Lower leg skin (tissue), 3 donors: Measurements from ENCODE around the gene RPL7A.

Experiments
- POLR2A ChIP-seq, 2 donors: fragments of 450-650 bp; IDR thresholded peaks; one replicate each; pipeline ENCODE4 v1.6.1; 2016 to 2017; ENCODE audit warnings: antibody characterized with exemption in 2 of 2, mild to moderate bottlenecking in 1 of 2, moderate library complexity in 1 of 2
- TF ChIP-seq, protein P1 (sequence below), 3 donors: fragments of 450-650 bp; IDR thresholded peaks; one replicate each; pipeline ENCODE4 v1.5.1; 2016; ENCODE audit warnings: antibody characterized with exemption in 3 of 3, mild to moderate bottlenecking in 3 of 3, moderate library complexity in 2 of 3

DNA sequence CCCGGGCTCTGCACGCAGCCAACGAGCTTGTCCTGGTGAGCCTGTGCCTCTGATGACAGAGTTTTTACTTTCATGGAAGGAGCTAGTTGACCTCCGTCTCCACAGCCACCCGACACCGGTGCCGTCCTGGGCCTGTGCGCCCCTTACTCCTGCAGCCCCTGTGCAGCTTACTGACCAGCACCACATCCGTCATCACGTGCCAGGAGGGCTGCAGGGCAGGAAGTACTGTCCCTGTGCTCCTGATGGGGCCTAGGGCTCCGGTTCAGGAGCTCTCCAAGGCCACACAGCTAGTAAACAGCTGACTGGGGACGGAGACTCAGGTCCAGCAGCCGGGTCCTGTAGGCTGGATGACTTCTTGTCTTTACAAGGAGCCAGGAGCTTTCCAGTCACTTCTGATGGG, 38.3 kb downstream of the RPL7A start:
- TF ChIP-seq, protein P1, sequence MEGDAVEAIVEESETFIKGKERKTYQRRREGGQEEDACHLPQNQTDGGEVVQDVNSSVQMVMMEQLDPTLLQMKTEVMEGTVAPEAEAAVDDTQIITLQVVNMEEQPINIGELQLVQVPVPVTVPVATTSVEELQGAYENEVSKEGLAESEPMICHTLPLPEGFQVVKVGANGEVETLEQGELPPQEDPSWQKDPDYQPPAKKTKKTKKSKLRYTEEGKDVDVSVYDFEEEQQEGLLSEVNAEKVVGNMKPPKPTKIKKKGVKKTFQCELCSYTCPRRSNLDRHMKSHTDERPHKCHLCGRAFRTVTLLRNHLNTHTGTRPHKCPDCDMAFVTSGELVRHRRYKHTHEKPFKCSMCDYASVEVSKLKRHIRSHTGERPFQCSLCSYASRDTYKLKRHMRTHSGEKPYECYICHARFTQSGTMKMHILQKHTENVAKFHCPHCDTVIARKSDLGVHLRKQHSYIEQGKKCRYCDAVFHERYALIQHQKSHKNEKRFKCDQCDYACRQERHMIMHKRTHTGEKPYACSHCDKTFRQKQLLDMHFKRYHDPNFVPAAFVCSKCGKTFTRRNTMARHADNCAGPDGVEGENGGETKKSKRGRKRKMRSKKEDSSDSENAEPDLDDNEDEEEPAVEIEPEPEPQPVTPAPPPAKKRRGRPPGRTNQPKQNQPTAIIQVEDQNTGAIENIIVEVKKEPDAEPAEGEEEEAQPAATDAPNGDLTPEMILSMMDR (IDR thresholded peaks at IDR 0.05), result no peak
- TF ChIP-seq POLR2A (IDR thresholded peaks at IDR 0.05), result no peak
